ENCODE data around the gene FBN1.

GRCh38 chr15:48609486-48609885, 36.0 kb downstream of the FBN1 start:
- TF ChIP-seq POLR2A (IDR thresholded peaks at IDR 0.05), result no peak
- TF ChIP-seq CTCF (IDR thresholded peaks at IDR 0.05), result no peak
